Lower lobe of right lung (tissue), 2 donors: ENCODE measurements around the gene MTUS2. TPM values are rescaled to one million over a fixed set of nuclear protein-coding genes. Genes with fewer than 3 reads are reported as not detected.

ENCODE experiments used
- ATAC-seq, 2 donors: fragments of 200-7000 bp; cut with Tn5 transposase; one replicate each; pipeline ENCODE4 v1.9.1; 2020 to 2022; ENCODE audit warnings: mild to moderate bottlenecking in 2 of 2, moderate library complexity in 2 of 2
- DNase-seq: peaks from one replicate; pipeline ENCODE4 v3.0.0-alpha.2; 2020
- H3K27ac ChIP-seq: fragments of 200-600 bp; one replicate; pipeline ENCODE4 v1.8.0; 2022
- H3K27me3 ChIP-seq: fragments of 200-600 bp; one replicate; pipeline ENCODE4 v1.8.0; 2022; ENCODE audit warnings: low read depth
- H3K36me3 ChIP-seq: fragments of 200-600 bp; one replicate; pipeline ENCODE4 v1.8.0; 2022; ENCODE audit warnings: mild to moderate bottlenecking
- H3K4me1 ChIP-seq: fragments of 200-600 bp; one replicate; pipeline ENCODE4 v1.8.0; 2022
- H3K4me3 ChIP-seq: fragments of 200-600 bp; one replicate; pipeline ENCODE4 v1.8.0; 2022; ENCODE audit warnings: mild to moderate bottlenecking
- H3K9me3 ChIP-seq: fragments of 200-600 bp; one replicate; pipeline ENCODE4 v1.8.0; 2022
- intact Hi-C: fragments of 100-400 bp; cut with DNase I; formaldehyde crosslinking; loops from one replicate; pipeline ENCODE4 v1.11.0; 2022
- total RNA-seq: library from RNA; stranded (reverse); fragmentation: NEBNext Ultra II Directional; extraction: Animal tissue kit (Norgen Biotek cat#: 25700); gene quantifications from one replicate; pipeline ENCODE4 v1.2.1, GENCODE V29; 2021
- TF ChIP-seq, protein P1 (sequence below): fragments of 200-600 bp; IDR thresholded peaks from one replicate; pipeline ENCODE4 v1.8.0; 2022; ENCODE audit warnings: antibody characterized with exemption, mild to moderate bottlenecking
- donor health status: DM: no; HTN: yes; CAD: no; lungs with severe emphysema.

MTUS2 gene
- total RNA-seq, 1 donor from 2014 or later: 0.21 TPM

DNA sequence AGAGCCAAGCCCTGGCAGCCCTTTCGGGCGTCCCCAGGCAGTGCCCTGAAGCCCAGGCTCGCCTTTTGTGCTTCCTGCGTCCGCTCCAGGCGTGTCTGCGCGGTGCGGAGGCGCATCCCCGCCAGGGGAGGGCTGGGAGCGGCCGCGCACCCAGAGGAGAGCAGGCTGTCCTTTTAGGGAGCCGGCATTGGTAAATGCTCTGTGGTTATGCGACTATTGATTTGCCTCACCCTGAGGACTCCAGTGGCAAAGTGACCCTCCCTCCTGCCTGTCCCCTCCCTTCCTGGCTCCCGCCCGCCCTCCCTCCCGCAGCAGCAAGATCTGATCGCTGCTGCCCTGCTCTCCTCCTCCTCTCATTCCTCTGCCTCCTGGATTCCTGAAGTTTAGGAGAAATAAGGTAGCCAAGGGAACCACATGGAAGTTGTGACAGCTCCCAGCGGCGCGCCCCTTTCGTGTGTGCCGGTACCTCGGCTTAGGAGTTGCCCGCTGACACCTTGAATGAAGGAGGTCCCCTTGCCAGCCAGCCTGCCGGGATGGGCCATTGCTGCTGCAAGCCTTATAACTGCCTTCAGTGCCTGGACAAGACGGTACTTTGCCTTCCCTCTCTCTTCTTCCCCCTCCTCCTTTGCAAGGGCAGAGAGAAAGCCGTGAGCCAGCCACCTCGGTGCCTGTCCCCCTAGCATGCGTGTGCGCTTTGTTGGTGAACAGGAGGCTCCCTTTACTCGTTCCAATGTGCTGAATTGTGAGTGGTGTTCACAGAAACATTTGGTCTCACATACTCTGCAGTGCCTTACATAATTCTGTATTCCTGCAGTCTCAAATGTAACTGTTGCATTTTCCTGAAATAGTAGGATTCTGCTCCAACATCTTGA is 608.4 kb downstream of the MTUS2 start:
- H3K4me1 ChIP-seq: peaks cover 11% of the 10 kb centered on the region
- peak overlapping the region; percentile 33 for H3K4me3 ChIP-seq
- intact Hi-C loops: no loop called here
- DNase-seq: no peak
- TF ChIP-seq, protein P1, sequence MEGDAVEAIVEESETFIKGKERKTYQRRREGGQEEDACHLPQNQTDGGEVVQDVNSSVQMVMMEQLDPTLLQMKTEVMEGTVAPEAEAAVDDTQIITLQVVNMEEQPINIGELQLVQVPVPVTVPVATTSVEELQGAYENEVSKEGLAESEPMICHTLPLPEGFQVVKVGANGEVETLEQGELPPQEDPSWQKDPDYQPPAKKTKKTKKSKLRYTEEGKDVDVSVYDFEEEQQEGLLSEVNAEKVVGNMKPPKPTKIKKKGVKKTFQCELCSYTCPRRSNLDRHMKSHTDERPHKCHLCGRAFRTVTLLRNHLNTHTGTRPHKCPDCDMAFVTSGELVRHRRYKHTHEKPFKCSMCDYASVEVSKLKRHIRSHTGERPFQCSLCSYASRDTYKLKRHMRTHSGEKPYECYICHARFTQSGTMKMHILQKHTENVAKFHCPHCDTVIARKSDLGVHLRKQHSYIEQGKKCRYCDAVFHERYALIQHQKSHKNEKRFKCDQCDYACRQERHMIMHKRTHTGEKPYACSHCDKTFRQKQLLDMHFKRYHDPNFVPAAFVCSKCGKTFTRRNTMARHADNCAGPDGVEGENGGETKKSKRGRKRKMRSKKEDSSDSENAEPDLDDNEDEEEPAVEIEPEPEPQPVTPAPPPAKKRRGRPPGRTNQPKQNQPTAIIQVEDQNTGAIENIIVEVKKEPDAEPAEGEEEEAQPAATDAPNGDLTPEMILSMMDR: no peak
- peaks cover 33% of the 10 kb centered on the region for H3K27me3 ChIP-seq
- peak; percentile 50 to 54 for ATAC-seq
- no peaks in the 10 kb centered on the region for H3K9me3 ChIP-seq
- H3K27ac ChIP-seq: no peak overlapping the region
- H3K36me3 ChIP-seq: no peaks in the 10 kb centered on the region

DNA sequence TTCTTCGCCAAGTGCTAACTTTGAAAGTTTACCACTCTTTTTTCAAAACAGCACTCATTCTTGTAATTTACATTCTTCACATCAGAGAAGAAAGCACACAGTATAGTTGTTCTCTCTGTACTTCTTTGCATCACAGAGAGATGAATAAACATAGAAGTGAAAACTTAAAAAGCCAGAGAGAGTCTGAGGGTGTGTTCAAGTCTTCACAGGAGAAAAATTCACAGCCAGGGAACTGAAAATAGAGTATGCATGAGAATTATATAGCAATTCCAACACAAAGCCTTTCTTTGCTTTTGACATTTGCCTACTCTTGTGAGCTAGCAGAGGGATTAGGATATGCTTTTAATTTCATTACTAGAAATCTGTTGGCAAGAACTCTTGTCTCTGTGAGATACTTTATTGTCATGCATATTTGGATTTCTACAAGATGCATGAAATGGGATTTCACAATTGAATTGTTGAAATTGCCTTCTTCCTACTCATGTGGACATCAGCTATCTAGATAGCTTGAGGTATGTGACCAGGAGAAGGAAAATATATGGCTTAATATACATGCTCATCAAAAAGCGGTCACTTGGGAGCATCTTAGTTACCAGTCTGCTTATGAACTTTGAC is 609.3 kb downstream of the MTUS2 start:
- TF ChIP-seq, protein P1: no peak
- no peaks in the 10 kb centered on the region for H3K9me3 ChIP-seq
- DNase-seq (no peak), ATAC-seq (no peak)
- no peak overlapping the region for H3K4me3 ChIP-seq
- H3K27me3 ChIP-seq: peaks cover 33% of the 10 kb centered on the region
- H3K36me3 ChIP-seq: no peaks in the 10 kb centered on the region
- no peak overlapping the region for H3K27ac ChIP-seq
- intact Hi-C loops: no loop called here
- peaks cover 11% of the 10 kb centered on the region for H3K4me1 ChIP-seq

DNA sequence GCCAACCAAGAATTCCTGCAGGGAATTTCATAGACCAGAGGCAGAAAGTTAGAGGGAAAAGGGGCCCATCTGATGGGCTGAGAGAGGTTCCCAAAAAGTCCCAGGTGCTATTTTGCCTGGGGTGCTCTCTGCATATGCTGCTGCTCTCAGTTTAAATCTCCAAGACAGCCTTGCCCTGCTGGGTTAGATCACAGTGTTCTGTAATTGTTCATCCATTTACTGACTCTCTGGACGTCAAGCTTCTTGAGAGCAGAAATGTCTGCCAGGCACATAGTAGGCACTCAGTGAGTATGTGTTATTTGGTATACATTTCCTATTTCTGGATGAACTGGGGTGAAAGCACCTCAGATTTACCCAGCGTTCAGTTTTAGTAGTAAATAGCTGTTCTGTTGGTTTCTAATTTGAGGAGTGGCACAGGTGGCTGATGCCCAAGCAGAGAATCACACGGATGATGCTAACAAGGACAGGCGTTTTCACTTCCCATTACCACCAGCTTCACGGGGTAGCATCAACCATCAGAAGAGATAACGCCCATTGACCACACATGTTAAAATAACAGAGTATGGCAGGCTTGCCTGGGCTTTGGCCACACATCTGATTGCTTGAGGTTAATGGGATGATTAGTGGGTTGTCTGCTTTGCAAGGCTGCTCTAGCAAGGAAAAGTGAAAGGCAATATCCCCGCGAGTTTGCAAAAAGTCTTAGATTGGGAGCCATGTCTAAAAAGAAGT is 614.2 kb downstream of the MTUS2 start:
- no peak overlapping the region for H3K27ac ChIP-seq
- H3K36me3 ChIP-seq: no peaks in the 10 kb centered on the region
- H3K9me3 ChIP-seq: no peaks in the 10 kb centered on the region
- TF ChIP-seq, protein P1: no peak
- no peak overlapping the region for H3K4me3 ChIP-seq
- peaks cover 3% of the 10 kb centered on the region for H3K27me3 ChIP-seq
- H3K4me1 ChIP-seq: peaks cover 8% of the 10 kb centered on the region
- intact Hi-C loops: no loop called here
- DNase-seq (no peak), ATAC-seq (no peak)

DNA sequence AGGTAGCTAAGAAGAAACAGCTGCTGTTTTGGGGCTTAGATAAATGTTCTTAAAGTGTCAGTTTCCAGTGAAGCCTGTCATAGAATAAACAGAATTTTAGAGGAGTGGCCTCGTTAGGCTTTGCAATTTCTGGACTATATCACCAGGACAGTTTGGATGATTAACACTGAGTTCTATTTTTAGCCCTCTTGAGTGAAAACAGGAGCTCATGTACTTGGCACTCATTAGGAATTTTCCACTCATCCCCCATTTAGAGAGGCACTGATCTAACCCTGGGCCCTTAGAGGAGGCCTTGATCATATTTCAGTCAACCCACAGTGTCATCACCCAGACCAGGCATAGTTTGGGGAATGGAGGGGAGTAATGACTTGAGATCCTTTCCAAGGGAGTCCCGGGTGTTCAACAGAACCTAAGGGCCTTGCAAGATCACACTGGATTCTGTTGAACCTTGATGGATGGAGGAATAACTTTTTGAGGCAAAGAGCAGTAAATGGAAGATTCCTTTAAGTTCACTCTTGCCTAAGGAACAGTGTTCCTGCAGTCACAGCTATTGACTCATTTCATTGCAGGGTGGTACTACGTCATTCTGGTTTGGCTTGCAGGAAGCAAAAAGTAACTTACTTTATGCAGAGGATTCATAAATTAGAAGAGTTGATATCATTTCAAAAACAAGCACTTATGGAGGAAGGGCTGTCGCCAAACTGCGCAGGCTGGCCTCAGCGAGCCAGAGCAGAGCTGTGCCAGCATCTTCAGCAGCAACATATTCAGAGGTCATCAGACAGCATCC is 615.2 kb downstream of the MTUS2 start:
- H3K27ac ChIP-seq: no peak overlapping the region
- DNase-seq: no peak

More for the DNA sequence above, 615.2 kb downstream of the MTUS2 start:
- ATAC-seq: peak; percentile 60 to 75
- no peaks in the 10 kb centered on the region for H3K36me3 ChIP-seq
- intact Hi-C loops: no loop called here
- TF ChIP-seq, protein P1: no peak
- no peak overlapping the region for H3K4me3 ChIP-seq
- no peaks in the 10 kb centered on the region for H3K27me3 ChIP-seq
- no peaks in the 10 kb centered on the region for H3K9me3 ChIP-seq
- H3K4me1 ChIP-seq: peaks cover 8% of the 10 kb centered on the region
